GM12878 (cell line): ENCODE measurements around the gene ZIC1. TPM values are rescaled to one million over a fixed set of nuclear protein-coding genes. Genes with fewer than 3 reads are reported as not detected.

Experiments
- ATAC-seq: fragments of 200-7000 bp; cut with Tn5 transposase; 3 replicates; pipeline ENCODE4 v1.9.1; 2020; ENCODE audit warnings: mild to moderate bottlenecking, moderate library complexity
- BruUV-seq: library from RNA; stranded (reverse); fragments of 400-500 nt; replicated peaks from 2 replicates; lab custom pipeline; 2021; lab: Mats Ljungman, UMichigan
- CTCF ChIA-PET: fragments of 300-600 bp; sonication (Branson Sonifier 250); formaldehyde crosslinking; extraction: SDS; loops from one replicate; lab custom pipeline; 2021; ENCODE audit warnings: inconsistent platforms; lab: Yijun Ruan, JAX
- POLR2A ChIA-PET: fragments of 350-600 bp; formaldehyde crosslinking; extraction: SDS; loops from one replicate; lab custom pipeline; 2021; ENCODE audit warnings: inconsistent platforms; lab: Charles Lee
- RAD21 ChIA-PET: fragments of 300-600 bp; sonication (Branson Sonifier 250); formaldehyde crosslinking; loops from one replicate; lab custom pipeline; 2023; ENCODE audit warnings: antibody characterized with exemption; ENCODE audit not compliant: unreplicated experiment; lab: Charles Lee
- SMC1A ChIA-PET: fragments of 300-600 bp; sonication (Branson Sonifier 250); formaldehyde crosslinking; loops from one replicate; lab custom pipeline; 2023; ENCODE audit not compliant: unreplicated experiment, uncharacterized antibody; lab: Charles Lee
- DNase-seq: peaks from one replicate; pipeline ENCODE4 v3.0.0-alpha.2; 2011; ENCODE audit warnings: low read depth, low spot score
- FAIRE-seq: peaks from 3 replicates; lab custom pipeline; 2011; peaks lifted over from hg19 to GRCh38; lab: Jason Lieb, UNC
- H2AFZ ChIP-seq: 2 replicates; pipeline ENCODE4 v1.6.0; 2011; ENCODE audit warnings: low read depth, low read length, control low read depth; ENCODE audit not compliant: control insufficient read depth
- H3K27ac ChIP-seq: 2 replicates; pipeline ENCODE4 v1.5.1; 2011; ENCODE audit warnings: control low read depth; ENCODE audit not compliant: control insufficient read depth, insufficient read depth
- H3K27me3 ChIP-seq, 2 experiments: replicated peaks in 1 of 2; 2 replicates each; pipeline versions ENCODE4 v1.6.0 to v1.6.1; 2011; ENCODE audit warnings: low read length in 1 of 2; ENCODE audit not compliant: control insufficient read depth in 2 of 2, insufficient read depth in 2 of 2
- H3K36me3 ChIP-seq, 2 experiments: 2 replicates each; pipeline ENCODE4 v1.5.1; 2011; ENCODE audit warnings: low read length in 1 of 2; ENCODE audit not compliant: control insufficient read depth in 2 of 2, insufficient read depth in 2 of 2
- H3K4me1 ChIP-seq: 2 replicates; pipeline ENCODE4 v1.6.1; 2011; ENCODE audit warnings: mild to moderate bottlenecking, low read length, moderate library complexity, mixed read lengths; ENCODE audit not compliant: control insufficient read depth, insufficient read depth
- H3K4me2 ChIP-seq: 2 replicates; pipeline ENCODE4 v1.6.0; 2011; ENCODE audit warnings: control low read depth; ENCODE audit not compliant: control insufficient read depth, insufficient read depth
- H3K4me3 ChIP-seq: fragments of 200-600 bp; sonication (generic); 2 replicates; pipeline ENCODE4 v1.5.1; 2016
- H3K79me2 ChIP-seq: 2 replicates; pipeline ENCODE4 v1.6.0; 2011; ENCODE audit warnings: low read length; ENCODE audit not compliant: control insufficient read depth, insufficient read depth
- H3K9ac ChIP-seq: 2 replicates; pipeline ENCODE4 v1.8.0; 2011; ENCODE audit warnings: low read length, control low read depth, mixed read lengths; ENCODE audit not compliant: control insufficient read depth, insufficient read depth
- H3K9me3 ChIP-seq: replicated peaks from 3 replicates; pipeline ENCODE4 v1.5.1; 2011; ENCODE audit warnings: mild to moderate bottlenecking, low read length; ENCODE audit not compliant: control insufficient read depth, insufficient read depth
- H4K20me1 ChIP-seq: 2 replicates; pipeline ENCODE4 v1.6.0; 2011; ENCODE audit not compliant: control insufficient read depth, insufficient read depth
- BCL3 ChIP-seq: IDR thresholded peaks from 2 replicates; pipeline ENCODE4 v1.6.1; 2011; ENCODE audit warnings: borderline replicate concordance, low read depth, mild to moderate bottlenecking, moderate library complexity, low read length; ENCODE audit not compliant: insufficient read depth, poor library complexity, severe bottlenecking
- BHLHE40 ChIP-seq, 2 experiments: fragments of 450-650 bp in 1 of 2; IDR thresholded peaks; 2 replicates each; pipeline ENCODE4 v1.6.1; 2011 to 2017; ENCODE audit warnings: low read depth in 2 of 2, borderline replicate concordance in 1 of 2, improper control_type of control experiment in 1 of 2, low read length in 1 of 2, mild to moderate bottlenecking in 1 of 2
- BMI1 ChIP-seq: fragments of 450-650 bp; IDR thresholded peaks from 2 replicates; pipeline ENCODE4 v1.6.1; 2016; ENCODE audit warnings: mild to moderate bottlenecking, moderate library complexity, borderline replicate concordance
- EP300 ChIP-seq, 2 experiments: fragments of 150-350 bp in 1 of 2; IDR thresholded peaks; 2 replicates each; pipeline ENCODE4 v1.6.1; 2011 to 2012; ENCODE audit warnings: low read depth in 2 of 2, low read length in 2 of 2, borderline replicate concordance in 1 of 2, improper control_type of control experiment in 1 of 2, inconsistent platforms in 1 of 2; ENCODE audit not compliant: control insufficient read depth in 1 of 2
- FOXK2 ChIP-seq: fragments of 450-650 bp; IDR thresholded peaks from 2 replicates; pipeline ENCODE4 v1.6.1; 2017; ENCODE audit warnings: mild to moderate bottlenecking, moderate library complexity
- IKZF2 ChIP-seq, 2 experiments: fragments of 450-650 bp; IDR thresholded peaks; 2 replicates each; pipeline ENCODE4 v1.6.1; 2017; ENCODE audit warnings: mild to moderate bottlenecking in 2 of 2, moderate library complexity in 2 of 2
- IRF4 ChIP-seq: IDR thresholded peaks from 2 replicates; pipeline ENCODE4 v1.6.1; 2011; ENCODE audit warnings: low read depth, low read length
- IRF5 ChIP-seq: fragments of 450-650 bp; IDR thresholded peaks from 2 replicates; pipeline ENCODE4 v1.6.1; 2017; ENCODE audit warnings: borderline replicate concordance
- NKRF ChIP-seq: fragments of 450-650 bp; conservative IDR thresholded peaks from 2 replicates; pipeline ENCODE4 v1.6.1; 2017; ENCODE audit warnings: mild to moderate bottlenecking, moderate library complexity
- SPI1 ChIP-seq: IDR thresholded peaks from 2 replicates; pipeline ENCODE4 v1.6.1; 2011; ENCODE audit warnings: low read depth, mild to moderate bottlenecking, low read length, moderate library complexity, borderline replicate concordance; ENCODE audit not compliant: insufficient read depth
- USF2 ChIP-seq: IDR thresholded peaks from 2 replicates; pipeline ENCODE4 v1.6.1; 2011; ENCODE audit warnings: low read depth, low read length, improper control_type of control experiment, borderline replicate concordance
- ZBTB4 ChIP-seq: fragments of 450-650 bp; formaldehyde crosslinking; IDR thresholded peaks from 2 replicates; pipeline ENCODE4 v1.4.0; 2022; ENCODE audit warnings: mild to moderate bottlenecking, moderate library complexity
- WGBS: methylation state at CpG from one replicate; pipeline ENCODE4 v1.1.6; 2016; ENCODE audit warnings: low lambda C conversion rate; ENCODE audit not compliant: insufficient replicate concordance, insufficient coverage; ENCODE audit errors: missing lambda C conversion rate; 5-methylcytosine and 5-hydroxymethylcytosine counted together
- in situ Hi-C: fragments of 300-500 bp; cut with MboI; formaldehyde crosslinking; loops from 9 replicates; pipeline ENCODE4 v1.14.3; 2018; ENCODE audit warnings: mixed read lengths
- intact Hi-C: fragments of 100-400 bp; cut with micrococcal nuclease; formaldehyde crosslinking; loops from one replicate; pipeline ENCODE4 v1.14.2; 2022; ENCODE audit not compliant: unreplicated experiment
- polyA plus RNA-seq, 11 experiments: library from polyadenylated mRNA; depleted of rRNA in 4 of 11; unstranded in 6 of 11; stranded (reverse) in 5 of 11; fragments of >200 nt; fragmentation: Nextera tagmentation in 4 of 11; fragmentation: Illumina TruSeq in 1 of 11; extraction: Ambion mirVana in 4 of 11; extraction: Trizol in 1 of 11; gene quantifications; 1 replicate in 1 of 11; 2 replicates in 10 of 11; pipeline versions ENCODE4 v1.2.1 to v1.2.3, GENCODE V29; 2011 to 2016; ENCODE audit warnings: inconsistent platforms in 2 of 11, missing spikeins in 2 of 11, low read depth in 1 of 11
- total RNA-seq, 4 experiments: library from RNA; depleted of rRNA in 3 of 4; stranded (reverse); fragments of >200 nt in 3 of 4; fragmentation: Illumina TruSeq in 1 of 4; extraction: Trizol in 1 of 4; gene quantifications; 2 replicates each; pipeline versions ENCODE4 v1.2.1 to v1.2.3, GENCODE V29; 2013 to 2021

The ZIC1 gene
- total and polyA plus RNA-seq, 10 of the 15 experiments (the other 5 are each of a cell fraction or from before 2014, with no cell fraction given), result not detected

- ATAC-seq (no peak), FAIRE-seq (no peak), DNase-seq (no peak)
- POLR2A ChIA-PET, result no interaction called here
- H2AFZ ChIP-seq, result no peak overlapping the region
- no peak overlapping the region for H3K4me2 ChIP-seq
- no peaks in the 10 kb centered on the region for H3K36me3 ChIP-seq
- in situ Hi-C loops, result no loop called here
- CTCF ChIA-PET, result interaction anchor here (1.3 kb wide), 1 partner anchor 21 kb away, joined by 3 read pairs; no protein-coding TSS in a partner anchor
- SMC1A ChIA-PET, result no interaction called here
- peaks cover 2% of the 10 kb centered on the region; the same call in 2 of the 3 replicates for H3K9me3 ChIP-seq
- H3K27me3 ChIP-seq, result peaks cover 9 to 13% of the 10 kb centered on the region in 2 experiments; a peak in 3 of 4 replicates
- intact Hi-C loops, result no loop called here
- H3K27ac ChIP-seq, result no peak overlapping the region
- H3K4me3 ChIP-seq, result no peak overlapping the region
- WGBS, result 22% methylated on average over 11 of the region's 11 CpGs
- H3K79me2 ChIP-seq, result no peaks in the 10 kb centered on the region
- RAD21 ChIA-PET, result no interaction called here
- H3K9ac ChIP-seq, result no peak overlapping the region
- no TSS peak for BruUV-seq
- no peaks in the 10 kb centered on the region for H4K20me1 ChIP-seq
- H3K4me1 ChIP-seq, result no peaks in the 10 kb centered on the region
- TF ChIP-seq BCL3 (no peak), IKZF2 (IDR thresholded peaks at IDR 0.05) (no peak), BHLHE40 (IDR thresholded peaks at IDR 0.05; ENCODE audit: borderline replicate concordance in 1 of 2, low read depth in 2 of 2, low read length in 1 of 2) (no peak), FOXK2 (no peak), BMI1 (no peak), EP300 (IDR thresholded peaks at IDR 0.05; ENCODE audit: borderline replicate concordance in 1 of 2, control insufficient read depth in 1 of 2, low read depth in 2 of 2, low read length in 2 of 2) (no peak), NKRF (no peak), IRF4 (no peak), ZBTB4 (CRISPR knock-in tag) (no peak), IRF5 (no peak), USF2 (no peak), SPI1 (no peak)
Measured at GRCh38 chr3:147404000-147404799, 5.0 kb upstream of the ZIC1 start.
